ENCODE results near the gene SIL1.

Gene SIL1

DNA sequence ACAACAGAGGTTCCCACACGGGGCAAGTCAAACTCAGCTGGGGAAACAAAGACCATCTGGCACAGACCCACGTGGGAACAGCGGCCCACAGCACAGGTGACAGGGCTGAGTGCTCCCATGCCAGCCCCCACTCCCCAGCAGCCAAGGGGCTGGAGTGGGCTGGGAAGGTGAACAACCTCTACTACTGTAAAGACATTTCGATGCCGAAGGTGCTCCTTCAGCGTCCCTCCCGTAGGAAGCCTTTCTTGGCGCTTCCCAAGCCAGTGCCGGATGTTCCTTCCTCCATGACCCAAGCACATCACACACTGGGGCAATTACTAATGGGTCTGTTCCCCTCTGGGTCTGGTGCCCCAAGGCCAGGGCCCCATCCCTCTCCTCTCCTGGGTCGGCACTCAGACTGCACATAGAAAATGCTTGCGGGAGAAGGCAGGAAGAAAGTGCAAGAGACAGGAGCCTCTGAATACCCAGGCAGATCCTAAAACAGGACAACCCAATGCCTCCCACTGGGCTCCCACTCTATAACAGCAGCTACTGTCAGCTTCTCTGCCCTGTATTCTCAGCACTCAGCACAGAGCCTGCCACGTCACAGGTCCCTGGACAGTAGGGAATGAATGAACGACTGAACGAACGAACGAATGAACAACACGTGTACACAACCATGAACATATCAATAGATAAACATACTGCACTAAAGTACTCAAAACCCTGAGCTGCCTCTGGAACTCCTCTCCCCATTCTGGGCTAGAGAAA is 246.0 kb downstream of the SIL1 start:
- peak; percentile 53 for DNase-seq

DNA sequence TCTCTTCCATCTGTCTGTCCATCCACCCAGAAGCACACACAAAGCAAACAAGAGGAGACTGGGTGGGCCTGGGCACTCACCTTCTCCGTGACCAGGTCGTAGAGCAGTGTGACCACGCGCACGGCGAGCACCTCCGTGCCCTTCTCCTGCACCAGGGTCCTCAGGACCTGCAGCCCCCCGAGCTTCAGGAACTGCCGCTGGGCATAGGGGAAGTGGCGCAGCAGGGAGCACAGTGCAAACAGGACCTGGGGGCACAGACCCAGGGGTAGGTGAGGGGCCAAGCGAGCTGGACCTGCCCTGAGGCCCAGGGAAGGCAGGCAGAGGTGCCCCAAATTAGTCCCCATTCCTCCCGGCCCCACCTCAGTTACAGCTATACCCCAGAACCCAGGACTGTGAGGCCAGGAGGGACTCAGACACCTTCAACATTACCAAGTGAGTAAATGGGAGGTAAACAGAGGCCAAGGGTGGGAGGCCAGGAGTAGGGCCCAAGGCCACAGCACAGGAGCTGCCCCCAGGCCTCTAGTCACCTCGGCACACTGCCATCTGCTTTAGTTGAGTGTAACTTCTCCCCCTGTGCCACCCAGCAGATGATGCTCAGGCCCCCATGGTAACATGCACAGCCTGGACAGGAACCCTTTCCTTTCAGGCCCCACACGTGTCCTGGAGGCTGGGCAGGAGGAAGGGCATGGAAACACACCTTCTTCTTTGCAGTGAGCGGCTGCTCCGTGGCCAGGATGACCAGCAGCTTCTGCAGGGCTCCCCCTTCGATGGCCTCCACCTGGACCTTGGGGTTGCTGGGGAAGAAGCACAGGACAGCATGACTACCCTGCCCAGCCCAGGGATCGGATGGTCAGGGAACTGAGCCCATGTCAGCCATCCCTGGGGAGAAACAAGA is 246.8 kb downstream of the SIL1 start:
- DNase-seq = peak; percentile 49

DNA sequence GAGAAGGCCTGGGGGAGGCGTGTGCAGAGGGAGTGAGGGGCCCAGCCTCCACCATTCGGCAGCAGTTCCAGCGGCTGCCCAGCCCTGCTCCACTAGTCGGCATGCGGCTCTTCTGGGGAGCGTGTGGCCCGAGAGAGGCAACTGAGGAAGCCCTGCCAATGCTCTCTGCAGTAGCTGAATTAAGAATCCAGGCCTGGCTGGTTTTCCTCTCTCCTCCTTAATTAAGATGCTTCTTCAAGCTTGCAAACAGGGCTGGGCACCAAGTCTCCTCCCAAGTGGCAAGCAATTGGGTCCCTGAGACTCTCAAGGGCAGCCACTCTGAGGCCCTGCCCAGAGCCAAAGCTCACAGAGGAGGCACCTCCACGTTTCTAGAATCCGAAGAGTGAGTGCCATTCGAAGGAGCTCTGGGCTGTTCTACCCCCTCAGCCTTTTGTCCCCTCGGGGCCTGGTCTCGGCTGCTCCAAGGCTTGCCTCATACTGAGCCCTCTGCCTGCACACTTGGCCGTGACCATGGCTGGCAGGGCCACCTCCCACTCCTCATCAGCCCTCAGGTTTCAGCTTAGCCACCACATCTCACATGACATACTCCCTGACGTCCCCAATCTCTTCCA is 247.6 kb downstream of the SIL1 start:
- DNase-seq = peak; percentile 38

DNA sequence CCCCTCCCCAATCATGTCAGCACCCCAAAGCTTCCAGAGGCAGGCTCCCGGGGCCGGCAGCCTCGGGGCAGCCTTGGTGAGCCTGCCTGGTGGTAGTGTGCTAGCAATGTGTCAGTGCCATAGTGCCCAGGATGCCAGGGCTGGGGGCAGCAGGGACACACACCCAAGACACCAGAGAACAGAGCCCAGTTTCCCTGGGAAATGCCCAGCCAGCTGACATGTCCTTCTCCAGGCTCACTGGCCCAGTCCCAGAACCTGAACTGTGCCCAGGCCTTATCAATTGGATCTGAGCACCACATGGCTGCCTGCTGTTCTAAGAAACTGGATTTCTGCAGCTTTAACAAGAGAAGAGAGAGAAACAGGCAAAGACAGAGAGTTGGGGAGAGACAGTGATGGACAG is 248.2 kb downstream of the SIL1 start:
- DNase-seq = peak; percentile 21

DNA sequence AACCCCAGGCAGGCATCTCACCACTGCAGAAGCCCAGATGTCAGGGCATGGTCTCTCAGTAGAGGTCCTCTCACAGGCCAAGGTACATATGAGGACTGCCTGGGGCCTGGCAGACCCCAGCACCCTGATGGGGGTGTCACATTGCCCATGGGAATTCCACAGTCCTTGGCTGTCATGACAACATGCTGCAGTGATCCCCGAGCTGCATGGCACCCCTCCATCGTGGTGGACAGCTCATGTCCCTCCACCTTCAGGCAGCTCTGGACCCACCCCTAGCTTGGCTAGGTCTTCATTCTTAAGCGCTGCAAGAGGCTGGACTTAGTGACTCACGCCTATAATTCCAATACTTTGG is 249.0 kb downstream of the SIL1 start:
- peak; percentile 47 for DNase-seq

DNA sequence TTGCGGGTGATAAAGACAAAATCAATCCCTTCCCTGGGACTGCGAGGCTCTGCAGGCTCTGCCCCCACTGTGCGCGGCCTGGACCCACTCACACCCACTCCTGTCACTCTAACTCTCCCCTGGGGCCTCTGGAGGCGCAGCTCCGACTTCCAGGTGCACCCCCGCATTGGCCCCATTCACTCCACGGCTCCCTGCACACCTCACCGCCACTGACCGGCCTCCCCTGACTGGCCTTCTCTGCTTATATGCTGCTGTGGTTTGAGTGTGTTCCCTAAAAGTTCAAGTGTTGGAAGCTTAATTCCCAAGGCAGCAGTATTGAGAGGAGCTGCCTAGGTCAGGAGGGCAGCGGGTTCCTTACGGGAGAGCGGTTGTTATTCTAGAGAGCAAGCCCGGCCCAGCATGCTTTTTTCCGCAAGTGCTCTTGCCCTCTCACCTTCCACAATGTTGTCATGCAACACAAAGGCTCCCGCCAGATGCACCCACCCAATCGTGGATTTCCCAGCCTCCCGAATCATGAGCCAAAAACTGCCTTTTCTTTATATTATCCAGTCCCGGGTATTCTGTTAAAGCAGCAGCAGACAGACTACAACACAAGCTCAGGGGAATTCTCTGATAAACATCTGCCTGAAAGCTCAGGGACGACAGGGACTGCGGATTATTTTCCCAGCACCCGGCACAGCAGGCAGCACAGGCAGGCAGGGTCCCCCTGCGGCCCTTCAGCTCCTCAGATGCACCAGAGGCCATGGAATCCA is 249.5 kb downstream of the SIL1 start:
- DNase-seq = peak; percentile 38

DNA sequence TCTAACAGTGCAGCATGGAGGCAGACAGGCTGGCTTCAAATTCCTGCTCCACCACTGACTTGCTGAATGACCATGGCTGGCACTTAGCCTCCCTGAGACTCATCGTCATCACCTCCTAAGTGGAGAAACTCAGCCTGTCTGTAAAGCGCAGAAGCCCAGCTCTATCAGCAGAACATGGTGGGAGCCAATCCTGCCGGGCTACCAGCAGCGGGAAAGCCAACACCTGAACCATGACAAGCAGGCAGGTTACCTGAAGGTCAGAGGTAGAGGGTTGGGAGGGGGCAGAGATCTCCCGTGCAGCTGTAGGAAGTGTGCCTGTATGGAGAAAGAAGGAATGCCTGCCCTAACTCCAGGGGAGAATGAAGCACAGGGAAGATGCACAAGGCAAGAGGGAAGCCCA is 250.4 kb downstream of the SIL1 start:
- DNase-seq = peak; percentile 39

DNA sequence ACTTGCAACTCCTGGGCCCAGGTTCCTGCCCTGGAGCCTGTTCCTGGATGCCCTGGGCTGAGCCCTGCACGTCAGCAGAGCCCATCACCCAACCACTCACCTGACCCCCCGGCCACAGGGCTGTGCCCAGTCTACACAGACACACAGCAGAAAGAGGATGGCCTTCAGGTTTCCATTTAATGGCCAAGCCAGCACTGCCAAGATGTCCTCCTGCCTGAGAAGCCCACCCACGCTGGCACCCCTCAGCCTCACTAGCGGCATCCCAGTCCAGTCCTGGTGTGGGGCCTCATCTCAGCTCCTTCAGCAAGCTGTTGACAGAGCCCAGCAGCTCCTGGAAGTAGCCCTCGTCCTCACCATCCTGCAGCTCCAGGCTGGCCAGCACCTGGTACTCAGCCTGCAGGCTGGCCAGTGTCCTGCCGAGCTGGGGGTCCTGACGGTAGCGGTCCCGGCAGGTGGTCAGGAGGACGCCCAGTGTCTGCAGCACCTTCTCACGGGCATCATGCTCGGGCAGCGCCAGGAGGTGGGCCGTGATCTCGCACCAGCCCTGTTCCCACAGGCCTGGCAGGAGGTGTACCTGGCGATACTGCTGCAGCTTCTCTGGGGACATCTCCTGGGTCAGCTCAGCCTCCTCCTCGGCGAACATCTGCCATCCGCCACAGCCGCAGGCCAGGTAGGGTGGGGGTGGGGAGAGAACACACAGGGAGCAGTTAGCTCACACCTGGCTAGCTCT is 251.2 kb downstream of the SIL1 start:
- DNase-seq = peak; percentile 59

DNA sequence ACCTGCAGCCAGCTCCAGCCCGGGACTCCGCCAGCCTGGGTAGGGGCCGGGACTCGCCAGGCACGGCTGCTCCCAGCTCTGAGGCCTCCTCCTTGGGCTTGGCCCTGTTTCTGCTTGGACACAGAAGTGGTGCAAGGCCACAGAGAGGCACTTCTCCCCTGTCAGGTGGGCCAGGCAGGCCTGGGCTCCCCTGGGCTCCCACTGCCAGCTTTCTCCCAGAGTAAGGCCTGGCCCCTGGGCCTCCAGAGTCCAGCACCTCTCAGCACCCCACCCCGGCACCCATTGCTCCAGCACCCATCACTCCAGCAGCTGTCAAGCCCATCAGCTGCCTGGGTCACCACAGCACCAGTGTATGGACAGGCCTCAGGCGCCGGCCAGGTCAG is 251.9 kb downstream of the SIL1 start:
- DNase-seq = peak; percentile 56

DNA sequence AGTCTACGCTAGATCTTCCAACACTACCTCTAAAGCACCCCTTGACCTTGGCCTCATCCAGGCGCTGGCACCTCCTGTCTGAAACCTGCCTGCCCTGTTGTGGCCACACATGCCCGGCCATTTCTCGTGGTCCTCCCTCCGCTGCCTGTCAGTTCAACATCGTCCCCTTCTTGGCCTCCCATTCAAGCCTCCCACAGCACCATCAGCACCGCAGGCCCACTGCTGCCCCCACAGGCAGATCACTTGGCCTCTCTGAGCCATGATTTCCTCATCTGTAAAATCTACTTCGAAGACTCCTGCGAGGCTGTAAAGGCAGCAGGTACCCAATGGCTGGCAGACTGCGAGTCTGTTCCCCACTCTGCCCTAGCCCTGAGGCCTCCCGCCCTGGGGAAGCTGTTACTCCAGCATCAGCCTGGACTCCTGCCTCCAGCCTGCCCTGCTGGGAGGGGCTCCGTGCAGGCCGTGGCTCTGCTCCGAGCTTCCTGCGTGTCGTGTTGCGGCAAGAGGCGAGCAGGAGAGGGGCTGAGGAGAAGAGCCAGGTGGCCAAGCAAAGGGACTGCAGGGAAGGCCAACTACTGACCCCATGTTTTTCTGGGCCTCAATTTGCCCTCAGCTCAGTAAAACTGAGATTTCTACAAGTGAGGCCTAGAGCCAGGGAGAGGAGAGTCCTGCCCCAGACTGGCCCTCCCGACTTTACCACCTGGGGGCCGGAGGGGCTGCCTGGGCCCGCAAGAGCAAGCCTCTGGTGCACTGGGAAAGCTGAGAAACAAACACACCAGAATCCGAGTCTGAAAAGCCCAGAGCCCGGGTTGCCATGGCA is 252.5 kb downstream of the SIL1 start:
- DNase-seq = peak; percentile 53

DNA sequence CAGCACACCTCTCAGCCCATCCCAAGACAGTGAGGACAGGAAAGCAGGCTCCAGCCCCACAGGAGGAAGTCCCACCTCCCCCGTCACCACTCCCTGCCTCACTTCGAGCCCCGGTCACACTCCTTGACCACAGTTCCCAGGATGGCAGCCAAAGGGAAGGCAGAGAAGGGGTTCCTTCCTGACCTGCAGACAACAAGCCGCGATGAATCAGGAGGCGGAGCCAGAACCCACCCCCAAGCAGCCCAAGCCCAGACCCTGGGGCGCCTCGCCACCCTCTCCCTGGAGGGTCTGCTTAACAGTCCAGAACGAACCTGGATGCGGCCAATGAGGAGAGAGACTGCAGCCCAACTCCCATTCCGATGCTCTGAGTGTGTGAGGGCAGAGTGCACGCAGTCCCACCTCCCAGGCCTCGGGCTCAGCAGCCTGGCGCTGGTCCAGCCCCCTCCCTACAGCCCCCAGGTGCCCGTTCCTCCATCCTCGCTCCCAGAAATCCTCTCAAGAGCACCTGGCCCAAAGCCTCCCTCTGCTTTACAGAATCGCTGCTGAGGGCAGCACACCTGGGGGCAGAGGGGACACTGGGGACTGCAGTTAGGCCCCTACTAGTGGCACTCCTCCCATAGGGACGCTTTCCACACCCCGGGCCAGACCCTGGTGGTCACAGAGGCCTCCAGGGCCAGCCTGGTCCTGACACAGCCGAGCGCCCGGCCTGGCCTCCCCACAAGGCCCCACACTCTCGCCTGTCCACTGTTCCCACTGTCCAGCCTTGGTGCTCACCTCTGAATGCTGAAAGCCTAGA is 253.4 kb downstream of the SIL1 start:
- peak; percentile 57 for DNase-seq

DNA sequence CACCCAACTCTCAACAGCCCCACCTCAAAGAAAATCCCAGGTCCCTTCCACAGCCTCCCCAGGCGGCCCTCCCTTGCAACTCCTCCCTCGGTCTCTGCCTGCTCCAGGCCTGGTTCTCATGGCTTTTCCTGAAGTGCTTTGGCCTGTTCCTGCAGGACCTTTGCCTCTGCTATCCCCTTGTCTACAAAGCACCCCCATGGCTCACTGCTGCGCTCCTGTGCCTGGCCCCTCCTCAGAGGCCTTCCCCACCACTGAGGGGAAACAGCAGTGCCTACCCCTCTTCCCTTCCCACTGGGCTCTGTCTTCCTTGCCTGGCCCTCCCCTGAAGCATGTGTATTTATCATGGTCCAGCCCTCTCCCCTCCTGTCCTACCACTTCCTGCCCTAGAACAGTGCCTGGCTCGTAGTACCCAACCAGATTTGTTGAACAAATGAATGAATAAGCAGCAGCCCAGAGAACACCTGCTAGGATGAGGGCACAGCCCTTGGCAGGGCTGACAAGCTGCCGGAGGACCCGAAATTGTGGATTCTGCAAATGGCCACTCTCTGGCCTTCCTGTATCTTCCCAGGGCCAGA is 254.5 kb downstream of the SIL1 start:
- peak; percentile 31 for DNase-seq

DNA sequence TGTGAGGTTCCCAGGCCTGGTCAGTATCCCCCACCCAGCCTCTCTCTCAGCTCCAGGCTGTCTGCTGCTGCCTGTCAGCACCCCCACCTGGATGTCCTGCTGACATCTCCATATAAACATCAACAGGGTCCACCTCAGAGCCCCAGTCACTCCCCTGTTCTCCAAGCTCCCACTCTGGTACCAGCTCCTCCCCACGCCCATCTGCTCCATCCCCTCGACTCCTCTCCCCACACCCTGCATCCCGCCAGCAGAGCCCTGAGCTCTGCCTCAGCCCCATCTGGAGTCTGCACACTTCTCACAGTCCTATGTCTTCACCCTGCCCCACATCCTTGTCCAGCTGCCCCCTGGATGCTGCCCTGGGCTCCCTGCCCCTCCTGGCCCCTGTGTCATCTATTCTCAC is 255.3 kb downstream of the SIL1 start:
- no peak for DNase-seq

DNA sequence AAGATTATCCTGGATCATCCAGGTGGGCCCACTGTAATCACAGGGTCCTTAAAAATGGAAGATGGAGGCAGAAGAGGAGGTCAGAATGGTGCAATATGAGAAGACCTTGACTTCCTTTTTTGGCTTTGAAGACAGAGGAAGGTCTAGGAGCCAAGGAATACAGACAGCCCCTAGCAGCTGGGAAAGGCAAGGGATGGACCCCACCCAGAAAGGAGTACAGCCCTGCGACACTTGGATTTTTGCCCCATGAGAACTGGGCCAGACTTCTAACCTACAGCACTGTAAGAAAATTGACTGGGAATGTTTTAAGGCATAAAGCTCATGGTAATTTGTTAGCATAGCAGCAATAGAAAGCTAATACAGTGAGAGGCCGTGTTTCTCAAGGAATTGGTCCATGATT is 256.1 kb downstream of the SIL1 start:
- DNase-seq = no peak

DNA sequence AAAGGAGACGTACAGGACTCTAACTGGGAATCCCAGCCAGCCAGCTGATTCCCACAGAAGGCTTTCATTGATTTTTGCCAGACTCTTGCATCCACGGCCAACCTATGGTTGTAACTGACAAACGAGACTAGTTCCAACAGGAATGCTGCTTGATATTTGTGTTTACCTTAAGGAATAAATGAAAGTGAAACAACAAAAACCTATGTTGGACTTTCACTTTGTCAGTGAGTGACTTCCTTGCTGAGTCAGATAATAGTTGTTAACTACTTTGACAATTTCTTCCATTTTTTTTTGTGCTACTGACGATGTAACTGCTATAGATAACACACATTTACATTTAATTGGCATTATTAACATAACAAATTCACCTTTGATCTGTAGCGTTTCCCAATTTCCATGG is 259.6 kb downstream of the SIL1 start:
- DNase-seq = no peak

DNA sequence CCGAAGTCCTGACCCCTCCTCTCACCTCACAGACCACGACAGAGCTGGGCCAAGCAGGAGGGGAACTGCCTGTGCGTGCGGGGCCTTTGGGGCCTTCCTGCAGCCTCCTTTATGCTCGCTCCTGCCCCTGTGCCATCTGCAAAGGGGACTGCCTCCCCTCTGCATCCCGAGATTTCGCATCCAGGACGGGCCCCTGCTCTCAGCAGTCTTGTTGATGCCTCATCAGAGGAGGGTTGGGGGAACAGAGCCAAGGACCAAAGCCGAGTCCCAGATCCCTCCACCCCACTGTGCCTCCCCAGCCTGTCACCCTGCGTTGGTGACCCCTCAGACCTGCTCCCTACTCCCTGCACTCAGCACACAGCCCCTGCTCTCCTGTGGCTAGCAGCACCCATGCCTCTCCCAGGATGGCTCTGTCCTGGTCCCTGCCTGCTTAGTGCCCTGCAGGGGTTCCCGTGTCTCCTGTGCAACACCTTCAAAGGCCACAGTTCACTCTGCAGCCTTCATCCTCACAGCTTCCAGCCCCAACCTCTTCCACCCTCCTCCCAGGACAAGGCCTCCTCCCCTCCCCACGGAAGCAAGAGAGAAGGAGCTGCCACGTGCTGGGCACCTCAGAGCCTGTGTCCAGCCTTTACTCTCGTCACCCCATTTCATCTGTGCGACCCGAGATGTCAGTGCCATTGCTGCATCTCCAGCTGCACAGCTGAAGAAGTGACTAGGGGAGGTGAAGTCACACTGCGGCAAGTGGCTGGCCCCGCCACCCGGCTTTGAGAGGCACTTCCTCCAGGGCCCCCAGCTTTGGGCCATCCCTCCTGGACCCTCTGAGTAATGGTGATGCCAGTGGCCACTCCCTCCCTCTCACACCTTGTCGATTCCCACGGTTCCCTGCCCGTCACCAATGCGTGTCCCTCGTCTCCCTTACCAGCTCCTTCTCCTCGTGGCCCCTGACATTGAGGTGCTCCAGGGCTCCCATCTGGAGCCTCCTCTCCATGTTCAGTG is 260.5 kb downstream of the SIL1 start:
- no peak for DNase-seq

DNA sequence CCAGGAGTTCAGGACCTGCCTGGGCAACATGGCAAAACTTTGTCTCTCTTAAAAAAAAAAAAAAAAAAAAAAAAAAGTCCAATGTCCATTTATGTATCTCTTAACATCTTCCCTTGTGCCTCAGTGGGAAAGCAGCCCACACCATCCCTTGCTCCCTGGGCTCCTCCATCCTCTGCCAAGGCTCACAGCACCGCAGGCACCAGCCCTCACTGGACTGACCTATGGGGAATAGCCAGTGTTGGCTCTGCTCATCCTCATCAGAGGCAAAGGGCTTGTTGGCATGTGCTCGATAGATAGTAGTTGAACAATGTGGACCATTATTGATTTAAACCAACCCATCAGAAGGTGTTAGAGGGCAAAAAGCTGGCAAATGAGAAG is 261.2 kb downstream of the SIL1 start:
- DNase-seq = no peak

DNA sequence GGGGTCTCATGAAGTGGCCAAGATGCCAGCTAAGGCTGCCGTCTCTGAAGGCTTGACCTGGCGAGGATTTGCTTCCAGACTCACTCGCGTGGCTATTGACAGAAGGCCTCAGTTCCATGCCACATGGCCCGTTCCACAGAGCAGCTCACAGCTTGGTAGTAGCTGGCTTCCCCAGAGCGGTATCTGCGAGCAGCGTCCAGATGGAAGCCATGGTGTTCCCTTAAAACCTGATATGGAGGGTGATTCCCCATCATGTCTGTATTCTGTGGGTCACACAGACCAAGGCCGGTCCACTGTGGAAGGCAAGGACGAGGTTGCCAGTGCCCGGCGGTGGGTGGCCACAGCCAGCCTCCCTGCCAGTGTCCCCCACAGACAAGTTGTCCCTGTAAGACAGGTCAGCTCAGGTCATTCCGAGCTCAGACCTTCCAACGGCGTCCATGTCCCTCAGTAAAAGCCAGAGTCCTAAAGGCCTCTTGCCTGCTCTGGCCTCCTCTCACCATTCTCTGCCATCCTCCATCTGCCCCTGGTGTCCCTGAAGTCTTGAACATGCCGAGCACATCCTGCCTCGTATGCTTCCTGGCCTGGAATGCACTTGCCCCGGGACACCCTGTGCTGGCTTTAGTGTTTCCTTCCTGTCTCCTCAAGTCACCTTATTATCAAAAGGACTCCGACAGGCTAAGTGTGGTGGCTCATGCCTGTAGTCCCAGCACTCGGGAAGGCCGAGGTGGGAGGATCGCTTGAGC is 261.8 kb downstream of the SIL1 start:
- DNase-seq = no peak
